WTC11 (cell line): Measurements from ENCODE around the gene POLR2A. TPM values are rescaled to one million over a fixed set of nuclear protein-coding genes. Genes with fewer than 3 reads are reported as not detected.

Experiments
- ATAC-seq: fragments of 200-7000 bp; cut with Tn5 transposase; 2 replicates; pipeline ENCODE4 v1.10.0; 2021; ENCODE audit warnings: mild to moderate bottlenecking, moderate library complexity
- CTCF ChIA-PET: fragments of 300-600 bp; sonication (Branson Sonifier 250); formaldehyde crosslinking; loops from one replicate; lab custom pipeline; 2021; ENCODE audit warnings: antibody characterized with exemption; lab: Charles Lee
- POLR2A ChIA-PET: fragments of 350-600 bp; sonication (Branson Sonifier 250); formaldehyde crosslinking; loops from one replicate; lab custom pipeline; 2021; ENCODE audit warnings: antibody characterized with exemption; lab: Charles Lee
- DNase-seq: peaks from one replicate; pipeline ENCODE4 v3.0.0; 2021; ENCODE audit warnings: low spot score
- H3K27ac Mint-ChIP-seq: 2 replicates; pipeline ENCODE4 v1.8.0; 2021; ENCODE audit warnings: mixed read lengths
- H3K27me3 Mint-ChIP-seq: 2 replicates; pipeline ENCODE4 v1.8.0; 2021; ENCODE audit warnings: low read depth, mild to moderate bottlenecking, moderate library complexity, mixed read lengths
- H3K36me3 Mint-ChIP-seq: 2 replicates; pipeline ENCODE4 v1.8.0; 2021; ENCODE audit warnings: mixed read lengths
- H3K4me1 Mint-ChIP-seq: 2 replicates; pipeline ENCODE4 v1.8.0; 2022; ENCODE audit warnings: mixed read lengths
- H3K4me3 Mint-ChIP-seq: 2 replicates; pipeline ENCODE4 v1.8.0; 2021; ENCODE audit warnings: mild to moderate bottlenecking, moderate library complexity, mixed read lengths
- H3K9me3 Mint-ChIP-seq: 2 replicates; pipeline ENCODE4 v1.8.0; 2021; ENCODE audit warnings: mixed read lengths
- CREM ChIP-seq: sonication (generic); formaldehyde crosslinking; IDR thresholded peaks from 2 replicates; pipeline ENCODE4 v1.8.1; 2022; ENCODE audit warnings: mild to moderate bottlenecking, missing genetic modification reagents, moderate library complexity
- ESRRA ChIP-seq: sonication (generic); formaldehyde crosslinking; IDR thresholded peaks from 2 replicates; pipeline ENCODE4 v1.8.1; 2022; ENCODE audit warnings: mild to moderate bottlenecking, missing genetic modification reagents, borderline replicate concordance
- FOXJ3 ChIP-seq: sonication (generic); formaldehyde crosslinking; IDR thresholded peaks from 2 replicates; pipeline ENCODE4 v1.9.0; 2021; ENCODE audit warnings: missing genetic modification reagents, mild to moderate bottlenecking, borderline replicate concordance
- IRF2 ChIP-seq: sonication (generic); formaldehyde crosslinking; IDR thresholded peaks from 2 replicates; pipeline ENCODE4 v1.8.0; 2022; ENCODE audit warnings: low read depth, missing genetic modification reagents, borderline replicate concordance
- NFYB ChIP-seq: sonication (generic); formaldehyde crosslinking; conservative IDR thresholded peaks from 2 replicates; pipeline ENCODE4 v1.8.0; 2022; ENCODE audit warnings: low read depth, missing genetic modification reagents
- RELA ChIP-seq: sonication (generic); formaldehyde crosslinking; IDR thresholded peaks from 2 replicates; pipeline ENCODE4 v1.8.1; 2022; ENCODE audit warnings: missing genetic modification reagents, mild to moderate bottlenecking, borderline replicate concordance
- RORB ChIP-seq: fragments of 250-450 bp; sonication (Bioruptor Pico); IDR thresholded peaks from 2 replicates; pipeline ENCODE4 v1.9.0; 2021; ENCODE audit warnings: mild to moderate bottlenecking
- ZNF232 ChIP-seq: sonication (generic); formaldehyde crosslinking; IDR thresholded peaks from 2 replicates; pipeline ENCODE4 v1.8.0; 2022; ENCODE audit warnings: mild to moderate bottlenecking, missing genetic modification reagents
- ZNF416 ChIP-seq: fragments of 250-450 bp; sonication (Bioruptor Pico); IDR thresholded peaks from 2 replicates; pipeline ENCODE4 v1.9.0; 2021; ENCODE audit warnings: mild to moderate bottlenecking, inconsistent platforms
- ZNF671 ChIP-seq: fragments of 250-450 bp; sonication (Bioruptor Pico); IDR thresholded peaks from 2 replicates; pipeline ENCODE4 v1.8.0; 2021; ENCODE audit warnings: mild to moderate bottlenecking
- total RNA-seq: library from RNA; stranded (reverse); gene quantifications from 3 replicates; pipeline ENCODE4 v1.2.3, GENCODE V29; 2021
- TF ChIP-seq, protein P1 (sequence below): fragments of 250-450 bp; sonication (Bioruptor Pico); IDR thresholded peaks from 2 replicates; pipeline ENCODE4 v1.9.0; 2021; ENCODE audit warnings: mild to moderate bottlenecking, borderline replicate concordance
- TF ChIP-seq, protein P2 (sequence below): sonication (generic); formaldehyde crosslinking; IDR thresholded peaks from 2 replicates; pipeline ENCODE4 v1.8.1; 2023; ENCODE audit warnings: mild to moderate bottlenecking, missing genetic modification reagents
- TF ChIP-seq, protein P3 (sequence below): sonication (generic); formaldehyde crosslinking; conservative IDR thresholded peaks from 2 replicates; pipeline ENCODE4 v1.8.1; 2023; ENCODE audit warnings: mild to moderate bottlenecking, low read depth, missing genetic modification reagents, moderate library complexity
- TF ChIP-seq, protein P4 (sequence below): fragments of 250-450 bp; sonication (Bioruptor Pico); IDR thresholded peaks from 2 replicates; pipeline ENCODE4 v1.9.0; 2021; ENCODE audit warnings: mild to moderate bottlenecking

POLR2A gene
- total RNA-seq, 1 experiment from 2014 or later = 170 TPM

DNA sequence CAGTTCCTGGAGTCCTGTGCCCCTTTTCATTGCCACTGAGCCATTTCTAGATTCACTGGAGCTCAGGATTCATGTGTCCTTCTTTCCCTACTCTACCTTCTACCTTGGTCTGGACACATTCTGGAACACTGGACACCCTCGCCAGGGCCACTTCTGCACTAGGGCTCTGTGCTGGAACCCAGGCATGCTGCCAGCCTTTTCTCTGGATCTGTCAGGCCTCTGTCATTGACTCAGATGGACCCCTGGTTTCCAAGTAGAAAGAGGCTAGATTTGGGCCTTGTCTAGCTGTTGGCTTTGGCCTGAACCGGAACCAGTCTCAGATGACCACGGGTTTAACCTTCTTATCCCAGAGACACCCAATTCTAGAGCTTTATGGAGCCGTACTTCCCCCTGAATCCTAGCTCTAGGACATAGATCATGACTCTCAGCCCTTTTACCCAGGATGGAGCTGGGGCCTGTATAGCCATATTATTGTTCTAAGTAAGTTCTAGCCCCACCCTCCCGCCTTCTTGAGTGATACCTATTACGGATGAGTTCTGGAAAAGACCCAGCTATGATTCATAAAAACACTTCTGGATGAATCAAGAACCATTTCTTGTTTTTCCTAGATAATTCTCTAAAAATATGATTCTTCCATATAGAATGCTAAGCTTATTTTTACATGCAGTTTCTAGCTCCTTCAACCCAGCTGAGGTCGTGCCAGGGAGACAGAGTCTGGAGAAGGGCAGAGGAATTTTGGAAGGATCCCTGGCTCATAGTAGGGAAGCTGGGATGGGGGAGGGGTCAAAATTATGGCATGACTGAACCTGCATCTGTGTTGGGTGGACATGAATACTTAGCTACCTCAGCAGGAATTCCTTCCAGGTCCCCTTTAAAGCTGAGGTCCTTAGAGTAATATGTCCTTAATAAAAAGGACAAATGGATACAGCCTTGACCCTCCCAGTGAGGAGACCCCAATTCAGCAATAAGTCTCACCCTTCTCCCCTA lies 40.4 kb upstream of the POLR2A start:
- peaks cover 42% of the 10 kb centered on the region for H3K27me3 Mint-ChIP-seq
- DNase-seq (no peak), ATAC-seq (no peak)
- TF ChIP-seq, protein P1, sequence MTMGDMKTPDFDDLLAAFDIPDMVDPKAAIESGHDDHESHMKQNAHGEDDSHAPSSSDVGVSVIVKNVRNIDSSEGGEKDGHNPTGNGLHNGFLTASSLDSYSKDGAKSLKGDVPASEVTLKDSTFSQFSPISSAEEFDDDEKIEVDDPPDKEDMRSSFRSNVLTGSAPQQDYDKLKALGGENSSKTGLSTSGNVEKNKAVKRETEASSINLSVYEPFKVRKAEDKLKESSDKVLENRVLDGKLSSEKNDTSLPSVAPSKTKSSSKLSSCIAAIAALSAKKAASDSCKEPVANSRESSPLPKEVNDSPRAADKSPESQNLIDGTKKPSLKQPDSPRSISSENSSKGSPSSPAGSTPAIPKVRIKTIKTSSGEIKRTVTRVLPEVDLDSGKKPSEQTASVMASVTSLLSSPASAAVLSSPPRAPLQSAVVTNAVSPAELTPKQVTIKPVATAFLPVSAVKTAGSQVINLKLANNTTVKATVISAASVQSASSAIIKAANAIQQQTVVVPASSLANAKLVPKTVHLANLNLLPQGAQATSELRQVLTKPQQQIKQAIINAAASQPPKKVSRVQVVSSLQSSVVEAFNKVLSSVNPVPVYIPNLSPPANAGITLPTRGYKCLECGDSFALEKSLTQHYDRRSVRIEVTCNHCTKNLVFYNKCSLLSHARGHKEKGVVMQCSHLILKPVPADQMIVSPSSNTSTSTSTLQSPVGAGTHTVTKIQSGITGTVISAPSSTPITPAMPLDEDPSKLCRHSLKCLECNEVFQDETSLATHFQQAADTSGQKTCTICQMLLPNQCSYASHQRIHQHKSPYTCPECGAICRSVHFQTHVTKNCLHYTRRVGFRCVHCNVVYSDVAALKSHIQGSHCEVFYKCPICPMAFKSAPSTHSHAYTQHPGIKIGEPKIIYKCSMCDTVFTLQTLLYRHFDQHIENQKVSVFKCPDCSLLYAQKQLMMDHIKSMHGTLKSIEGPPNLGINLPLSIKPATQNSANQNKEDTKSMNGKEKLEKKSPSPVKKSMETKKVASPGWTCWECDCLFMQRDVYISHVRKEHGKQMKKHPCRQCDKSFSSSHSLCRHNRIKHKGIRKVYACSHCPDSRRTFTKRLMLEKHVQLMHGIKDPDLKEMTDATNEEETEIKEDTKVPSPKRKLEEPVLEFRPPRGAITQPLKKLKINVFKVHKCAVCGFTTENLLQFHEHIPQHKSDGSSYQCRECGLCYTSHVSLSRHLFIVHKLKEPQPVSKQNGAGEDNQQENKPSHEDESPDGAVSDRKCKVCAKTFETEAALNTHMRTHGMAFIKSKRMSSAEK (CRISPR knock-in tag) = no peak
- TF ChIP-seq, protein P2, sequence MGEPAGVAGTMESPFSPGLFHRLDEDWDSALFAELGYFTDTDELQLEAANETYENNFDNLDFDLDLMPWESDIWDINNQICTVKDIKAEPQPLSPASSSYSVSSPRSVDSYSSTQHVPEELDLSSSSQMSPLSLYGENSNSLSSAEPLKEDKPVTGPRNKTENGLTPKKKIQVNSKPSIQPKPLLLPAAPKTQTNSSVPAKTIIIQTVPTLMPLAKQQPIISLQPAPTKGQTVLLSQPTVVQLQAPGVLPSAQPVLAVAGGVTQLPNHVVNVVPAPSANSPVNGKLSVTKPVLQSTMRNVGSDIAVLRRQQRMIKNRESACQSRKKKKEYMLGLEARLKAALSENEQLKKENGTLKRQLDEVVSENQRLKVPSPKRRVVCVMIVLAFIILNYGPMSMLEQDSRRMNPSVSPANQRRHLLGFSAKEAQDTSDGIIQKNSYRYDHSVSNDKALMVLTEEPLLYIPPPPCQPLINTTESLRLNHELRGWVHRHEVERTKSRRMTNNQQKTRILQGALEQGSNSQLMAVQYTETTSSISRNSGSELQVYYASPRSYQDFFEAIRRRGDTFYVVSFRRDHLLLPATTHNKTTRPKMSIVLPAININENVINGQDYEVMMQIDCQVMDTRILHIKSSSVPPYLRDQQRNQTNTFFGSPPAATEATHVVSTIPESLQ (CRISPR knock-in tag) = no peak
- TF ChIP-seq ZNF416 (CRISPR knock-in tag) (no peak), RELA (CRISPR knock-in tag) (no peak), CREM (no peak), ZNF671 (CRISPR knock-in tag) (no peak), ESRRA (CRISPR knock-in tag) (no peak), ZNF232 (no peak), FOXJ3 (no peak), NFYB (no peak), IRF2 (CRISPR knock-in tag) (no peak), RORB (CRISPR knock-in tag) (no peak)
- TF ChIP-seq, protein P3, sequence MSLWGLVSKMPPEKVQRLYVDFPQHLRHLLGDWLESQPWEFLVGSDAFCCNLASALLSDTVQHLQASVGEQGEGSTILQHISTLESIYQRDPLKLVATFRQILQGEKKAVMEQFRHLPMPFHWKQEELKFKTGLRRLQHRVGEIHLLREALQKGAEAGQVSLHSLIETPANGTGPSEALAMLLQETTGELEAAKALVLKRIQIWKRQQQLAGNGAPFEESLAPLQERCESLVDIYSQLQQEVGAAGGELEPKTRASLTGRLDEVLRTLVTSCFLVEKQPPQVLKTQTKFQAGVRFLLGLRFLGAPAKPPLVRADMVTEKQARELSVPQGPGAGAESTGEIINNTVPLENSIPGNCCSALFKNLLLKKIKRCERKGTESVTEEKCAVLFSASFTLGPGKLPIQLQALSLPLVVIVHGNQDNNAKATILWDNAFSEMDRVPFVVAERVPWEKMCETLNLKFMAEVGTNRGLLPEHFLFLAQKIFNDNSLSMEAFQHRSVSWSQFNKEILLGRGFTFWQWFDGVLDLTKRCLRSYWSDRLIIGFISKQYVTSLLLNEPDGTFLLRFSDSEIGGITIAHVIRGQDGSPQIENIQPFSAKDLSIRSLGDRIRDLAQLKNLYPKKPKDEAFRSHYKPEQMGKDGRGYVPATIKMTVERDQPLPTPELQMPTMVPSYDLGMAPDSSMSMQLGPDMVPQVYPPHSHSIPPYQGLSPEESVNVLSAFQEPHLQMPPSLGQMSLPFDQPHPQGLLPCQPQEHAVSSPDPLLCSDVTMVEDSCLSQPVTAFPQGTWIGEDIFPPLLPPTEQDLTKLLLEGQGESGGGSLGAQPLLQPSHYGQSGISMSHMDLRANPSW (CRISPR knock-in tag) = no peak
- TF ChIP-seq, protein P4, sequence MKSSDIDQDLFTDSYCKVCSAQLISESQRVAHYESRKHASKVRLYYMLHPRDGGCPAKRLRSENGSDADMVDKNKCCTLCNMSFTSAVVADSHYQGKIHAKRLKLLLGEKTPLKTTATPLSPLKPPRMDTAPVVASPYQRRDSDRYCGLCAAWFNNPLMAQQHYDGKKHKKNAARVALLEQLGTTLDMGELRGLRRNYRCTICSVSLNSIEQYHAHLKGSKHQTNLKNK = no peak
- H3K27ac Mint-ChIP-seq = no peak overlapping the region
- peaks cover 9% of the 10 kb centered on the region; the same call in 1 of the 2 replicates for H3K36me3 Mint-ChIP-seq
- ChIA-PET CTCF (interaction anchor here (0.5 to 2.9 kb wide), 10 partner anchors 8 to 188 kb away, joined by 3 to 12 read pairs (median 3); partner anchors contain the start of genes PLSCR3, TMEM256 and TMEM95), POLR2A (interaction anchor here (0.8 to 1.9 kb wide), 2 partner anchors 8 to 35 kb away, joined by 4 to 24 read pairs; partner anchors contain the start of gene TMEM102)
- H3K4me3 Mint-ChIP-seq = peak overlapping the region; percentile 87
- H3K9me3 Mint-ChIP-seq = no peaks in the 10 kb centered on the region
- peaks cover 37% of the 10 kb centered on the region for H3K4me1 Mint-ChIP-seq
